ENCODE data around the gene PCDHA2. TPM values are rescaled to one million over a fixed set of nuclear protein-coding genes. Genes with fewer than 3 reads are reported as not detected.
"Not testable (repeated sequence)": the region's sequence is repeated elsewhere in the genome, so short reads cannot be mapped to it uniquely, and the experiment has no call there.

PCDHA2 gene
- total RNA-seq, 2 donors from 2014 or later, result 0.85 TPM; not detected in 1

GRCh38 chr5:140785905-140786686, 8.6 kb upstream of the PCDHA2 start, which contains the start of gene PCDHA1:
Gene PCDHA1 (plus strand): TSS chr5:140786140.
- peaks cover 39% of the 10 kb centered on the region for H3K9me3 ChIP-seq
- DNase-seq (ENCODE audit: low spot score) (no peak), ATAC-seq (ENCODE audit: insufficient number of reproducible peaks, low FRiP score, low read depth) (no peak)
- TF ChIP-seq CTCF (IDR thresholded peaks at IDR 0.05), result no peak
- H3K4me1 ChIP-seq (ENCODE audit: control insufficient read depth in 1 of 2, low read depth in 2 of 2), result no peaks in the 10 kb centered on the region
- H3K27me3 ChIP-seq (replicated peaks; ENCODE audit: insufficient read depth), result no peaks in the 10 kb centered on the region
- no peak within 1 kb of the TSS for H3K27ac ChIP-seq
- H3K36me3 ChIP-seq, result no peaks in the 10 kb centered on the region
- H3K4me3 ChIP-seq, result no peak within 1 kb of the TSS

GRCh38 chr5:140787422-140787821, 7.2 kb upstream of the PCDHA2 start:
- H3K27ac ChIP-seq; H3K4me3 ChIP-seq; H3K36me3 ChIP-seq; DNase-seq (ENCODE audit: low spot score); H3K27me3 ChIP-seq (replicated peaks; ENCODE audit: insufficient read depth); H3K4me1 ChIP-seq (ENCODE audit: control insufficient read depth in 1 of 2, low read depth in 2 of 2); ATAC-seq (ENCODE audit: insufficient number of reproducible peaks, low FRiP score, low read depth): not testable (repeated sequence)
- H3K9me3 ChIP-seq, result peaks cover 39% of the 10 kb centered on the region

GRCh38 chr5:140787849-140788504, 6.7 kb upstream of the PCDHA2 start:
- not testable (repeated sequence) for H3K4me3 ChIP-seq; H3K36me3 ChIP-seq; ATAC-seq (ENCODE audit: insufficient number of reproducible peaks, low FRiP score, low read depth); H3K4me1 ChIP-seq (ENCODE audit: control insufficient read depth in 1 of 2, low read depth in 2 of 2); H3K27ac ChIP-seq; DNase-seq (ENCODE audit: low spot score); H3K27me3 ChIP-seq (replicated peaks; ENCODE audit: insufficient read depth)
- H3K9me3 ChIP-seq, result peaks cover 39% of the 10 kb centered on the region

- H3K27ac ChIP-seq, result no peak overlapping the region
- no peaks in the 10 kb centered on the region for H3K27me3 ChIP-seq (replicated peaks; ENCODE audit: insufficient read depth)
- DNase-seq (ENCODE audit: low spot score), result no peak
- H3K4me3 ChIP-seq, result no peak overlapping the region
- ATAC-seq (ENCODE audit: insufficient number of reproducible peaks, low FRiP score, low read depth), result no peak
- TF ChIP-seq CTCF (IDR thresholded peaks at IDR 0.05), result no peak
- no peaks in the 10 kb centered on the region for H3K4me1 ChIP-seq (ENCODE audit: control insufficient read depth in 1 of 2, low read depth in 2 of 2)
- peaks cover 54% of the 10 kb centered on the region for H3K9me3 ChIP-seq
- no peaks in the 10 kb centered on the region for H3K36me3 ChIP-seq
These were observed 3.6 kb upstream of the PCDHA2 start for GRCh38 chr5:140791089-140791488.

- no peak for DNase-seq (ENCODE audit: low spot score)
- H3K9me3 ChIP-seq, result peaks cover 25% of the 10 kb centered on the region
- peak overlapping the region; percentile 44 for H3K4me3 ChIP-seq
- H3K27ac ChIP-seq, result no peak overlapping the region
- no peak for TF ChIP-seq CTCF (IDR thresholded peaks at IDR 0.05)
- no peak for ATAC-seq (ENCODE audit: insufficient number of reproducible peaks, low FRiP score, low read depth)
- no peaks in the 10 kb centered on the region for H3K4me1 ChIP-seq (ENCODE audit: control insufficient read depth in 1 of 2, low read depth in 2 of 2)
- no peaks in the 10 kb centered on the region for H3K27me3 ChIP-seq (replicated peaks; ENCODE audit: insufficient read depth)
- no peaks in the 10 kb centered on the region for H3K36me3 ChIP-seq
These were observed 598 bp downstream of the PCDHA2 start for GRCh38 chr5:140795259-140795641.

- not testable (repeated sequence) for ATAC-seq (ENCODE audit: insufficient number of reproducible peaks, low FRiP score, low read depth); H3K4me1 ChIP-seq (ENCODE audit: control insufficient read depth in 1 of 2, low read depth in 2 of 2); H3K27ac ChIP-seq; DNase-seq (ENCODE audit: low spot score); H3K36me3 ChIP-seq; H3K4me3 ChIP-seq; H3K27me3 ChIP-seq (replicated peaks; ENCODE audit: insufficient read depth)
- peaks cover 25% of the 10 kb centered on the region for H3K9me3 ChIP-seq
These were observed 1.5 kb downstream of the PCDHA2 start for GRCh38 chr5:140796072-140796717.

Measured in thoracic aorta (tissue), 2 donors.